IMR-90 (cell line): ENCODE data around the gene PPL. TPM values are rescaled to one million over a fixed set of nuclear protein-coding genes. Genes with fewer than 3 reads are reported as not detected.
A peak's percentile ranks its signal among the peaks of the same experiment; 100 is the strongest.

ENCODE experiments used
- ATAC-seq: fragments of 200-7000 bp; cut with Tn5 transposase; 2 replicates; pipeline ENCODE4 v1.9.1; 2020; ENCODE audit warnings: low read depth, mild to moderate bottlenecking, moderate library complexity
- Bru-seq: library from RNA; stranded (reverse); fragments of 400-500 nt; gene quantifications from one replicate; lab custom pipeline; 2021; lab: Mats Ljungman, UMichigan
- BruChase-seq, 2 experiments: library from RNA; stranded (reverse); fragments of 400-500 nt; gene quantifications; one replicate each; lab custom pipeline; 2021; lab: Mats Ljungman, UMichigan
- BruUV-seq: library from RNA; stranded (reverse); fragments of 400-500 nt; replicated peaks from 2 replicates; lab custom pipeline; 2021; lab: Mats Ljungman, UMichigan
- CTCF ChIA-PET: fragments of 300-600 bp; formaldehyde crosslinking; extraction: SDS; loops from one replicate; lab custom pipeline; 2021; ENCODE audit warnings: antibody characterized with exemption; lab: Yijun Ruan, JAX
- POLR2A ChIA-PET: fragments of 300-600 bp; sonication (Branson Sonifier 250); formaldehyde crosslinking; loops from one replicate; lab custom pipeline; 2022; ENCODE audit warnings: antibody characterized with exemption; ENCODE audit not compliant: unreplicated experiment; lab: Charles Lee
- DNase-seq: peaks from one replicate; pipeline ENCODE4 v3.0.0; 2013
- H2AFZ ChIP-seq: replicated peaks from 2 replicates; pipeline ENCODE3; 2013; ENCODE audit warnings: low read length, mild to moderate bottlenecking; ENCODE audit not compliant: poor library complexity
- H2AK5ac ChIP-seq: 2 replicates; pipeline ENCODE4 v1.6.1; 2013; ENCODE audit warnings: low read depth, low read length, inconsistent platforms
- H2AK9ac ChIP-seq: replicated peaks from 2 replicates; pipeline ENCODE3; 2013; ENCODE audit warnings: mild to moderate bottlenecking, low read depth, low read length, moderate library complexity; ENCODE audit not compliant: poor library complexity
- H2BK120ac ChIP-seq: 2 replicates; pipeline ENCODE4 v1.6.1; 2013; ENCODE audit warnings: low read depth, low read length, inconsistent platforms
- H2BK15ac ChIP-seq: 3 replicates; pipeline ENCODE4 v1.6.1; 2013; ENCODE audit warnings: low read depth, low read length, inconsistent platforms
- H2BK20ac ChIP-seq: 2 replicates; pipeline ENCODE4 v1.6.1; 2013; ENCODE audit warnings: low read depth, mild to moderate bottlenecking, inconsistent platforms, low read length, moderate library complexity
- H2BK5ac ChIP-seq: 2 replicates; pipeline ENCODE4 v1.6.1; 2013; ENCODE audit warnings: mild to moderate bottlenecking, low read depth, low read length, inconsistent platforms; ENCODE audit not compliant: poor library complexity, severe bottlenecking
- H3K14ac ChIP-seq: replicated peaks from 2 replicates; pipeline ENCODE4 v1.6.1; 2013; ENCODE audit warnings: low read depth, low read length, inconsistent platforms
- H3K18ac ChIP-seq: 2 replicates; pipeline ENCODE4 v1.6.1; 2013; ENCODE audit warnings: low read depth, low read length, control low read depth
- H3K23ac ChIP-seq: 2 replicates; pipeline ENCODE4 v1.6.1; 2013; ENCODE audit warnings: low read depth, low read length, inconsistent platforms
- H3K27ac ChIP-seq: 2 replicates; pipeline ENCODE4 v1.5.1; 2013; ENCODE audit warnings: mild to moderate bottlenecking, control low read depth, low read length; ENCODE audit not compliant: insufficient read depth
- H3K27me3 ChIP-seq: 2 replicates; pipeline ENCODE4 v1.6.1; 2013; ENCODE audit warnings: low read length; ENCODE audit not compliant: control insufficient read depth, insufficient read depth
- H3K36me3 ChIP-seq: 2 replicates; pipeline ENCODE4 v1.6.1; 2013; ENCODE audit warnings: low read length, mixed read lengths; ENCODE audit not compliant: control insufficient read depth, insufficient read depth
- H3K4ac ChIP-seq: 2 replicates; pipeline ENCODE4 v1.6.1; 2013; ENCODE audit warnings: low read depth, low read length, inconsistent platforms
- H3K4me1 ChIP-seq: 2 replicates; pipeline ENCODE4 v1.6.1; 2013; ENCODE audit warnings: low read length, mixed read lengths; ENCODE audit not compliant: control insufficient read depth, insufficient read depth
- H3K4me2 ChIP-seq: 2 replicates; pipeline ENCODE4 v1.6.1; 2013; ENCODE audit warnings: low read depth, mild to moderate bottlenecking, control low read depth, low read length, moderate library complexity
- H3K4me3 ChIP-seq: 2 replicates; pipeline ENCODE4 v1.5.1; 2013; ENCODE audit warnings: low read depth, mild to moderate bottlenecking, control low read depth, low read length, moderate library complexity; ENCODE audit not compliant: insufficient read depth
- H3K56ac ChIP-seq: 2 replicates; pipeline ENCODE4 v1.6.1; 2013; ENCODE audit warnings: low read length, inconsistent platforms; ENCODE audit not compliant: insufficient read depth; ENCODE audit errors: extremely low read depth
- H3K79me1 ChIP-seq, 2 experiments: 2 replicates each; pipeline ENCODE4 v1.6.1; 2013; ENCODE audit warnings: low read length in 2 of 2, inconsistent platforms in 1 of 2, low read depth in 1 of 2
- H3K9ac ChIP-seq: 2 replicates; pipeline ENCODE4 v1.6.1; 2013; ENCODE audit warnings: low read depth, low read length, control low read depth
- H3K9me1 ChIP-seq: 2 replicates; pipeline ENCODE4 v1.6.1; 2013; ENCODE audit warnings: low read length, inconsistent platforms; ENCODE audit not compliant: insufficient read depth
- H3K9me3 ChIP-seq: 2 replicates; pipeline ENCODE4 v1.6.1; 2013; ENCODE audit warnings: low read length; ENCODE audit not compliant: control insufficient read depth, insufficient read depth
- H4K20me1 ChIP-seq: 2 replicates; pipeline ENCODE4 v1.6.1; 2013; ENCODE audit warnings: low read length, inconsistent platforms; ENCODE audit not compliant: insufficient read depth
- H4K5ac ChIP-seq: 2 replicates; pipeline ENCODE4 v1.6.1; 2013; ENCODE audit warnings: mild to moderate bottlenecking, low read depth, low read length, control low read depth
- H4K8ac ChIP-seq, 2 experiments: 2 replicates each; pipeline ENCODE4 v1.6.1; 2013; ENCODE audit warnings: low read depth in 2 of 2, low read length in 2 of 2, control low read depth in 1 of 2, inconsistent platforms in 1 of 2
- H4K91ac ChIP-seq: 2 replicates; pipeline ENCODE4 v1.6.1; 2013; ENCODE audit warnings: low read depth, low read length, inconsistent platforms; ENCODE audit not compliant: insufficient read depth
- CEBPB ChIP-seq: IDR thresholded peaks from 2 replicates; pipeline ENCODE4 v1.6.1; 2012; ENCODE audit warnings: low read depth, low read length, improper control_type of control experiment
- CHD1 ChIP-seq: IDR thresholded peaks from 2 replicates; pipeline ENCODE4 v1.6.1; 2012; ENCODE audit warnings: low read depth, low read length, improper control_type of control experiment
- CTCF ChIP-seq: conservative IDR thresholded peaks from 2 replicates; pipeline ENCODE4 v1.5.1; 2012; ENCODE audit warnings: mild to moderate bottlenecking, low read depth, low read length, improper control_type of control experiment
- ELK1 ChIP-seq: fragments of 150-350 bp; IDR thresholded peaks from 2 replicates; pipeline ENCODE4 v1.6.1; 2016; ENCODE audit warnings: low read depth, mild to moderate bottlenecking, low read length, moderate library complexity, borderline replicate concordance
- MAFK ChIP-seq: IDR thresholded peaks from 2 replicates; pipeline ENCODE4 v1.6.1; 2012; ENCODE audit warnings: low read depth, low read length, improper control_type of control experiment
- MAZ ChIP-seq: IDR thresholded peaks from 2 replicates; pipeline ENCODE4 v1.6.1; 2012; ENCODE audit warnings: low read depth, mild to moderate bottlenecking, low read length, improper control_type of control experiment, moderate library complexity, borderline replicate concordance
- NFE2L2 ChIP-seq: fragments of 150-350 bp; IDR thresholded peaks from 2 replicates; pipeline ENCODE4 v1.6.1; 2016; ENCODE audit warnings: low read depth, mild to moderate bottlenecking, low read length
- RAD21 ChIP-seq: IDR thresholded peaks from 2 replicates; pipeline ENCODE4 v1.6.1; 2012; ENCODE audit warnings: low read length, improper control_type of control experiment
- RCOR1 ChIP-seq: IDR thresholded peaks from 2 replicates; pipeline ENCODE4 v1.6.1; 2012; ENCODE audit warnings: mild to moderate bottlenecking, low read length, improper control_type of control experiment; ENCODE audit not compliant: insufficient replicate concordance
- SMC3 ChIP-seq: fragments of 150-350 bp; IDR thresholded peaks from 2 replicates; pipeline ENCODE4 v1.6.1; 2016; ENCODE audit warnings: low read depth, mild to moderate bottlenecking, antibody characterized with exemption, low read length, moderate library complexity
- USF2 ChIP-seq: fragments of 150-350 bp; IDR thresholded peaks from 2 replicates; pipeline ENCODE4 v1.6.1; 2017; ENCODE audit warnings: mild to moderate bottlenecking, antibody characterized with exemption, low read length, low read depth
- WGBS, 2 experiments: methylation state at CpG; one replicate each; pipeline versions ENCODE4 v1.1.5 to v1.1.7; 2013; ENCODE audit warnings: missing lambda C conversion rate in 2 of 2; ENCODE audit not compliant: insufficient read length in 1 of 2; ENCODE audit errors: extremely low coverage in 2 of 2; 5-methylcytosine and 5-hydroxymethylcytosine counted together
- dilution Hi-C: fragments of 300-500 bp; cut with HindIII; formaldehyde crosslinking; loops from one replicate; pipeline ENCODE4 v1.14.3; 2018; ENCODE audit warnings: low sequenced_read_pairs; ENCODE audit not compliant: unreplicated experiment
- in situ Hi-C: fragments of 300-500 bp; cut with MboI; formaldehyde crosslinking; loops from 3 replicates; pipeline ENCODE4 v1.14.3; 2019; ENCODE audit warnings: low sequenced_read_pairs, inconsistent platforms, mixed read lengths
- intact Hi-C: fragments of 100-400 bp; cut with micrococcal nuclease; formaldehyde crosslinking; loops from 2 replicates; pipeline ENCODE4 v1.10.0; 2022
- long read RNA-seq: library from polyadenylated mRNA; unstranded; transcript quantifications from one replicate; pipeline ENCODE4 v2.0.0, GENCODE V29; 2021; ENCODE audit not compliant: unreplicated experiment
- polyA plus RNA-seq, 3 experiments: library from polyadenylated mRNA; depleted of rRNA; stranded (reverse); fragments of >200 nt; gene quantifications; 2 replicates each; pipeline ENCODE4 v1.2.3, GENCODE V29; 2012; ENCODE audit warnings: low replicate concordance in 1 of 3
- total RNA-seq: library from RNA; depleted of rRNA; stranded (reverse); fragments of >200 nt; gene quantifications from 2 replicates; pipeline ENCODE4 v1.2.3, GENCODE V29; 2012; rRNA removed

The PPL gene
- total RNA-seq (0.28 and 0.36 TPM in 2 replicates), polyA plus RNA-seq (2012; rRNA removed) (0.19 and 0.34 TPM in 2 replicates), Bru-seq, nascent RNA (percentile 24 among the genes with signal in this experiment), BruChase-seq, experiment 1, labeled RNA remaining after a 6-hour chase (percentile 26 among the genes with signal in this experiment), BruChase-seq, experiment 2, labeled RNA remaining after a 2-hour chase (percentile 29 among the genes with signal in this experiment)
- polyA plus RNA-seq (2012; cell fraction: cytosol; rRNA removed): 0.10 and 0.38 TPM in 2 replicates
- polyA plus RNA-seq (2012; cell fraction: nucleus; rRNA removed; ENCODE audit: low replicate concordance): 1.4 and 2.1 TPM in 2 replicates
- long read RNA-seq, partial matches to known transcripts: 1 of 1 reads
- long read RNA-seq, other reads (novel, unspliced or antisense): 0 of 1 reads

DNA sequence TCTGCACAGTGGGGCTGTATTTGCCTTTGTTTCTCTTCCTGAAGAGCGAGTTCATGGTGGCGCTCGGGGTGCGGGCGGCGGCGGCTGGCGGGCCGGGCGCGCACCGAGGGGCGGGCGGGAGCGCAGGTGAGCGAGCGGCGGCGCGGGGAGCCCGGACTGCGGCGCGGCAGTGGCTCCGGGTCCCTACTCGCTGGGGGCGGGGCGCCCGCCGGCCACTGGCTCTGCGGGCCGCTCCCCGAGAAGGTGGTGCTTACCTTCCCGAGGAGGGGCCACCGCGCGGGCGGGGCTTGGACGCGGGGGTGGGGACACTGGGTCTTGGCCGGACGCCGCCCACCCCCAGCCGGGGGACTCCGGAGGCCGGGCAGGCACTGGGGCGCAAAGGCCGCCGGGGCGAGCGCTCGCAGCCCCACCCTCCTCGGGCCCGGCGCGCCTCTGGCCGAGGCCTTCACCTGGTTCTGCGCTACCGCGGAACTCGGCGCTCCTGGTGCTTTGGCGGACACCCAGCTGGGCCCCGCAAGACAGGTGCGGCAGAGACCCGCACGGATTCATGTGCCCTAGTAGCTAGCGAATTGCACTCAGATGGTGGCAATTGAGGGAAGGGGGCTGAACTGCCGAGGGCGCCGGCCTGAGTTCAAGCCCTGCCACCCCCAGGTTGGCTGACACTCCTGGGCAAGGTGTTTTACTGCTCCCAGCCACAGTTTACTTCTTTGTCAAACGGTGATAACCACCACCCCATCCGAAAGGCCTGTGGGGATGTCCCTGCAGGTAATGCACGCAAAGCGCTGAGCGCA, at the start of gene PPL:
Gene PPL (minus strand): TSS at position 158 of the 791 bp plus-strand sequence. CDS start 103 bp downstream, at position 55.
- H4K91ac ChIP-seq: no peak within 1 kb of the TSS
- peaks cover 44% of the 10 kb centered on the region for H3K27me3 ChIP-seq
- no TSS peak for BruUV-seq
- H3K4me1 ChIP-seq: peaks cover 4% of the 10 kb centered on the region; the same call in 1 of the 2 replicates
- H4K20me1 ChIP-seq: no peaks in the 10 kb centered on the region
- no peak within 1 kb of the TSS; the same call in 1 of the 2 replicates for H3K23ac ChIP-seq
- H3K9ac ChIP-seq: no peak within 1 kb of the TSS
- H3K9me3 ChIP-seq: no peaks in the 10 kb centered on the region
- ATAC-seq (peak; percentile 34), DNase-seq (no peak)
- peak within 1 kb of the TSS; percentile 81 for H2AFZ ChIP-seq
- dilution Hi-C loops (no loop called here), intact Hi-C loops (no loop called here), in situ Hi-C loops (no loop called here)
- H3K4me2 ChIP-seq: peak within 1 kb of the TSS; percentile 73
- no peak within 1 kb of the TSS for H3K14ac ChIP-seq
- H2AK5ac ChIP-seq: no peak within 1 kb of the TSS
- no peak within 1 kb of the TSS for H4K8ac ChIP-seq
- no peak within 1 kb of the TSS for H3K27ac ChIP-seq
- ChIA-PET POLR2A (no interaction called here), CTCF (interaction anchor here (0.5 kb wide), 1 partner anchor 16 kb away, joined by 4 read pairs; no protein-coding TSS in a partner anchor)
- H3K79me1 ChIP-seq: no peaks in the 10 kb centered on the region
- H3K4me3 ChIP-seq: peak within 1 kb of the TSS; percentile 38
- H4K5ac ChIP-seq: no peak within 1 kb of the TSS
- no peak within 1 kb of the TSS for H2BK20ac ChIP-seq
- H3K56ac ChIP-seq: no peak within 1 kb of the TSS
- H3K18ac ChIP-seq: no peak within 1 kb of the TSS
- H3K4ac ChIP-seq: no peak within 1 kb of the TSS
- peak within 1 kb of the TSS; percentile 22 for H2AK9ac ChIP-seq
- H2BK15ac ChIP-seq: no peak within 1 kb of the TSS
- peaks cover under 1% of the 10 kb centered on the region; the same call in 1 of the 2 replicates for H3K9me1 ChIP-seq
- no peak within 1 kb of the TSS for H2BK120ac ChIP-seq
- 15% methylated on average over 55 of the region's 76 CpGs; no CpG with 5 or more reads in 1 of the 2 experiments for WGBS, 2 experiments
- no peaks in the 10 kb centered on the region for H3K36me3 ChIP-seq
- no peak within 1 kb of the TSS for H2BK5ac ChIP-seq
- TF ChIP-seq CHD1 (no peak), ELK1 (no peak), RAD21 (no peak), SMC3 (no peak), MAFK (no peak), CTCF (no peak), MAZ (no peak), NFE2L2 (no peak), RCOR1 (no peak), USF2 (no peak), CEBPB (no peak)
